BJ (cell line): ENCODE results near the gene BCOR. TPM values are rescaled to one million over a fixed set of nuclear protein-coding genes. Genes with fewer than 3 reads are reported as not detected.
A peak's percentile ranks its signal among the peaks of the same experiment; 100 is the strongest.

Experiments used
- CTCF ChIA-PET: fragments of 350-600 bp; formaldehyde crosslinking; extraction: SDS; loops from one replicate; lab custom pipeline; 2021; ENCODE audit warnings: antibody characterized with exemption, inconsistent platforms; lab: Yijun Ruan, JAX
- POLR2A ChIA-PET: fragments of 300-600 bp; sonication (Branson Sonifier 250); formaldehyde crosslinking; extraction: SDS; loops from one replicate; lab custom pipeline; 2021; ENCODE audit warnings: antibody characterized with exemption; lab: Charles Lee
- DNase-seq: peaks from one replicate; pipeline ENCODE4 v3.0.0-alpha.2; 2011; ENCODE audit warnings: low read depth
- H3K27me3 ChIP-seq: 2 replicates; pipeline ENCODE4 v1.6.0; 2011; ENCODE audit warnings: low read length; ENCODE audit not compliant: control insufficient read depth, insufficient read depth
- H3K36me3 ChIP-seq: 2 replicates; pipeline ENCODE4 v1.5.1; 2011; ENCODE audit warnings: low read length; ENCODE audit not compliant: control insufficient read depth, insufficient read depth
- H3K4me3 ChIP-seq: 2 replicates; pipeline ENCODE4 v1.5.1; 2011; ENCODE audit warnings: low read depth, mild to moderate bottlenecking, control low read depth, low read length
- CTCF ChIP-seq: IDR thresholded peaks from 2 replicates; pipeline ENCODE4 v1.5.1; 2011; ENCODE audit warnings: low read depth, mild to moderate bottlenecking, control low read depth, inconsistent platforms, low read length, moderate library complexity; ENCODE audit not compliant: insufficient read depth
- polyA plus RNA-seq: library from polyadenylated mRNA; depleted of rRNA; stranded (reverse); fragments of >200 nt; gene quantifications from 2 replicates; pipeline ENCODE4 v1.2.3, GENCODE V29; 2011

BCOR gene
- polyA plus RNA-seq, 1 experiment, result 5.6 TPM

DNA sequence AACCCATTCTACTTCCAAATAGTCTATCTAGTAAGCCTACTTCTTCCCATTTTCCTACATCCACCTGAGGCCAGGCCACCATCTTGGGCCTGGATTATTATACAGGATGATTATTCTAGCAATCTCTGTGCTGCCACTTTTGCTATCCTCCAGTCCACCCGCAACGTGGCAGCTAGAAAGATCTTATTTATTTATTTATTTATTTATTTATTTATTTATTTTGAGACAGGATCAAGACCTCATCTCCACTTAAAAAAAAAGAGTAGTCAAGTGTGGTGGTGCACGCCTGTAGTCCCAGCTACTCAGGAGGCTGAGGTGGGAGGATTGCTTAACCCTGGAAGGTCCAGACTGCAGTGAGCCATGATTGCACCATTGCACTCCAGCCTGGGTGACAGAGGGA is 15.2 kb upstream of the BCOR start:
- no peak for DNase-seq
- TF ChIP-seq CTCF, result no peak
- no peak overlapping the region for H3K4me3 ChIP-seq
- CTCF ChIA-PET, result no interaction called here
- no peaks in the 10 kb centered on the region for H3K36me3 ChIP-seq
- POLR2A ChIA-PET, result no interaction called here
- H3K27me3 ChIP-seq, result no peaks in the 10 kb centered on the region

GRCh38 chrX:40111868-40112267 is 14.1 kb upstream of the BCOR start:
- Histone ChIP-seq H3K36me3 (no peaks in the 10 kb centered on the region), H3K27me3 (no peaks in the 10 kb centered on the region), H3K4me3 (no peak overlapping the region)
- TF ChIP-seq CTCF, result no peak
- DNase-seq, result no peak
- CTCF ChIA-PET, result interaction anchor here (0.6 to 1.3 kb wide), 2 partner anchors 15 to 31 kb away, joined by 3 read pairs; no protein-coding TSS in a partner anchor
- POLR2A ChIA-PET, result interaction anchor here (0.6 kb wide), 1 partner anchor 148 kb away, joined by 5 read pairs; no protein-coding TSS in a partner anchor

GRCh38 chrX:40109288-40110008 is 11.7 kb upstream of the BCOR start:
- no peak for DNase-seq
- H3K27me3 ChIP-seq, result no peaks in the 10 kb centered on the region
- no peak for TF ChIP-seq CTCF
- ChIA-PET CTCF (interaction anchor here (1.2 kb wide), 1 partner anchor 23 kb away, joined by 3 read pairs; no protein-coding TSS in a partner anchor), POLR2A (no interaction called here)
- H3K4me3 ChIP-seq, result peak overlapping the region; percentile 42
- H3K36me3 ChIP-seq, result no peaks in the 10 kb centered on the region

DNA sequence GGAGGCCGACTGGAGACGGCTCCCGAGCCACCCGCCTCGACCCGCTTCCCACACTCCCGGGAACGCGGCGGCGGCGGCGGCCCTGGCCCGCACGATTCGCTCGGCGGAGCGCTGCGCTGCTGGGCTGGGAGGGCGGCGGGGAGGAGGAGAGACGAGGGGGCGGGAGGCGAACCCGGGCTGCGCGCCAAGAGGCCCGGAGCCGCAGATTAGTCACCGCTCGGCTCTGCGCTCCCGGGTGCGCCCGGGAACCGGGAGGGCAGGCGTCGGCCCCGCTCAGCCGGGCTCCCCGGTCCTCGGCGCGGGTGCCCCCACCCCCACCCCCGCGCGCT is 11.2 kb upstream of the BCOR start:
- Histone ChIP-seq H3K4me3 (peak overlapping the region; percentile 42), H3K27me3 (no peaks in the 10 kb centered on the region), H3K36me3 (no peaks in the 10 kb centered on the region)
- TF ChIP-seq CTCF, result no peak
- ChIA-PET POLR2A (no interaction called here), CTCF (interaction anchor here (1.2 kb wide), 1 partner anchor 23 kb away, joined by 3 read pairs; no protein-coding TSS in a partner anchor)
- DNase-seq, result no peak

- no peak for TF ChIP-seq CTCF
- Histone ChIP-seq H3K4me3 (peak overlapping the region; percentile 28), H3K36me3 (no peaks in the 10 kb centered on the region), H3K27me3 (no peaks in the 10 kb centered on the region)
- ChIA-PET CTCF (no interaction called here), POLR2A (no interaction called here)
- no peak for DNase-seq
Observed at GRCh38 chrX:40108162-40108958, 10.6 kb upstream of the BCOR start.
